HCT116 (cell line): ENCODE data around the gene CNKSR3. TPM values are rescaled to one million over a fixed set of nuclear protein-coding genes. Genes with fewer than 3 reads are reported as not detected.
A peak's percentile ranks its signal among the peaks of the same experiment; 100 is the strongest.

Source experiments
- ATAC-seq: fragments of 200-7000 bp; cut with Tn5 transposase; 2 replicates; pipeline ENCODE4 v1.9.1; 2020; ENCODE audit warnings: mild to moderate bottlenecking, moderate library complexity
- BruUV-seq: library from RNA; stranded (reverse); fragments of 400-500 nt; replicated peaks from 2 replicates; lab custom pipeline; 2021; lab: Mats Ljungman, UMichigan
- CTCF ChIA-PET: fragments of 300-600 bp; sonication (Branson Sonifier 250); formaldehyde crosslinking; loops from one replicate; lab custom pipeline; 2021; ENCODE audit warnings: antibody characterized with exemption; lab: Charles Lee
- POLR2A ChIA-PET: fragments of 300-600, 350-600 bp; sonication (Branson Sonifier 250); formaldehyde crosslinking; loops from one replicate; lab custom pipeline; 2021; ENCODE audit warnings: antibody characterized with exemption; lab: Charles Lee
- RAD21 ChIA-PET, 2 experiments: fragments of 300-600 bp; sonication (Branson Sonifier 250); formaldehyde crosslinking; loops; one replicate each; lab custom pipeline; 2023; ENCODE audit warnings: low total read pairs in 2 of 2; ENCODE audit not compliant: uncharacterized antibody in 2 of 2, unreplicated experiment in 2 of 2, low non-redundant PET in 1 of 2; lab: Charles Lee
- DNase-seq: peaks from one replicate; pipeline ENCODE4 v3.0.0-alpha.2; 2010; ENCODE audit warnings: low read depth, low spot score
- H2AFZ ChIP-seq: fragments of 200-600 bp; shearing (Covaris generic), sonication (generic); 2 replicates; pipeline ENCODE4 v1.6.1; 2017; ENCODE audit warnings: low read depth, mixed run types, mixed read lengths, antibody characterized with exemption, low read length; ENCODE audit not compliant: poor library complexity, severe bottlenecking
- H3K27ac ChIP-seq: 2 replicates; pipeline ENCODE4 v1.5.1; 2012; ENCODE audit warnings: low read depth, low read length
- H3K27me3 ChIP-seq: fragments of 200-600 bp; sonication (generic); 2 replicates; pipeline ENCODE4 v1.6.1; 2016; ENCODE audit warnings: mixed run types, low read length, mixed read lengths; ENCODE audit not compliant: insufficient read depth
- H3K36me3 ChIP-seq, 2 experiments: fragments of 200-500 bp in 1 of 2; fragments of 200-600 bp in 1 of 2; sonication (Bioruptor generic) in 1 of 2; sonication (generic) in 1 of 2; 2 replicates each; pipeline versions ENCODE4 v1.5.1 to v1.6.1; 2014 to 2016; ENCODE audit warnings: low read length in 2 of 2, inconsistent platforms in 1 of 2, mixed read lengths in 1 of 2, mixed run types in 1 of 2; ENCODE audit not compliant: insufficient read depth in 2 of 2, control insufficient read depth in 1 of 2
- H3K4me1 ChIP-seq, 2 experiments: fragments of 200-600 bp in 1 of 2; sonication (generic) in 1 of 2; 2 replicates each; pipeline versions ENCODE4 v1.5.1 to v1.6.1; 2012 to 2017; ENCODE audit warnings: low read length in 2 of 2, inconsistent platforms in 1 of 2, mild to moderate bottlenecking in 1 of 2, mixed read lengths in 1 of 2, mixed run types in 1 of 2, moderate library complexity in 1 of 2; ENCODE audit not compliant: insufficient read depth in 2 of 2, control insufficient read depth in 1 of 2
- H3K4me2 ChIP-seq: fragments of 200-600 bp; sonication (generic); 2 replicates; pipeline ENCODE4 v1.6.1; 2017; ENCODE audit warnings: mixed run types, low read length, mixed read lengths
- H3K4me3 ChIP-seq, 2 experiments: fragments of 200-600 bp in 1 of 2; sonication (generic) in 1 of 2; replicated peaks in 1 of 2; 2 replicates each; pipeline ENCODE4 v1.5.1; 2011 to 2016; ENCODE audit warnings: low read length in 2 of 2, control low read depth in 1 of 2, low read depth in 1 of 2, mild to moderate bottlenecking in 1 of 2, mixed read lengths in 1 of 2, mixed run types in 1 of 2
- H3K79me2 ChIP-seq: fragments of 200-600 bp; sonication (generic); 2 replicates; pipeline ENCODE4 v1.6.1; 2017; ENCODE audit warnings: mild to moderate bottlenecking, mixed run types, low read length, moderate library complexity, mixed read lengths; ENCODE audit not compliant: insufficient read depth
- H3K9ac ChIP-seq: fragments of 200-600 bp; sonication (generic); 2 replicates; pipeline ENCODE4 v1.6.1; 2016; ENCODE audit warnings: low read length, mixed read lengths
- H3K9me2 ChIP-seq: fragments of 200-600 bp; sonication (generic), shearing (Covaris generic); 2 replicates; pipeline ENCODE4 v1.6.1; 2017; ENCODE audit warnings: mixed run types, mild to moderate bottlenecking, moderate library complexity; ENCODE audit not compliant: insufficient read depth
- H3K9me3 ChIP-seq, 2 experiments: fragments of 200-500 bp in 1 of 2; fragments of 200-600 bp in 1 of 2; sonication (Bioruptor generic) in 1 of 2; sonication (generic) in 1 of 2; 2 replicates each; pipeline ENCODE4 v1.6.1; 2014 to 2017; ENCODE audit warnings: low read length in 2 of 2, mixed read lengths in 2 of 2, inconsistent platforms in 1 of 2, low read depth in 1 of 2, mild to moderate bottlenecking in 1 of 2, mixed run types in 1 of 2, moderate library complexity in 1 of 2; ENCODE audit not compliant: control insufficient read depth in 1 of 2, insufficient read depth in 1 of 2
- H4K20me1 ChIP-seq: fragments of 200-600 bp; sonication (generic), shearing (Covaris generic); 2 replicates; pipeline ENCODE4 v1.6.1; 2017; ENCODE audit warnings: mixed run types, mild to moderate bottlenecking, moderate library complexity; ENCODE audit not compliant: insufficient read depth
- CBX3 ChIP-seq: IDR thresholded peaks from 2 replicates; pipeline ENCODE4 v1.6.1; 2012; ENCODE audit warnings: low read depth
- CEBPB ChIP-seq: IDR thresholded peaks from 2 replicates; pipeline ENCODE4 v1.6.1; 2012; ENCODE audit warnings: low read depth
- ELF1 ChIP-seq: IDR thresholded peaks from 2 replicates; pipeline ENCODE4 v1.6.1; 2012; ENCODE audit warnings: low read depth, borderline replicate concordance
- FOSL1 ChIP-seq: IDR thresholded peaks from 2 replicates; pipeline ENCODE4 v1.6.1; 2012; ENCODE audit warnings: low read depth
- JUND ChIP-seq: IDR thresholded peaks from 2 replicates; pipeline ENCODE4 v1.6.1; 2012
- RAD21 ChIP-seq: IDR thresholded peaks from 2 replicates; pipeline ENCODE4 v1.6.1; 2012; ENCODE audit warnings: low read depth, mild to moderate bottlenecking
- TCF7L2 ChIP-seq: IDR thresholded peaks from 2 replicates; pipeline ENCODE4 v1.7.0; 2011; ENCODE audit warnings: borderline replicate concordance, inconsistent platforms; ENCODE audit not compliant: insufficient read depth, insufficient read length; ENCODE audit errors: extremely low read depth
- YY1 ChIP-seq: IDR thresholded peaks from 2 replicates; pipeline ENCODE4 v1.6.1; 2011; ENCODE audit warnings: low read length, low read depth, moderate library complexity, mild to moderate bottlenecking; ENCODE audit not compliant: insufficient replicate concordance; ENCODE audit errors: extremely low read depth
- intact Hi-C: fragments of 100-400 bp; cut with micrococcal nuclease; formaldehyde crosslinking; loops from 2 replicates; pipeline ENCODE4 v1.10.0; 2022
- total RNA-seq: library from RNA; stranded (reverse); gene quantifications from one replicate; pipeline ENCODE4 v1.2.1, GENCODE V29; 2021; ENCODE audit not compliant: unreplicated experiment
- TF ChIP-seq, protein P1 (sequence below), 3 experiments: fragments of 200-600 bp in 1 of 3; sonication (generic) in 1 of 3; IDR thresholded peaks in 2 of 3; conservative IDR thresholded peaks in 1 of 3; 2 replicates each; pipeline ENCODE4 v1.5.1; 2012 to 2017; ENCODE audit warnings: low read depth in 2 of 3, low read length in 2 of 3, antibody characterized with exemption in 1 of 3, borderline replicate concordance in 1 of 3, control low read depth in 1 of 3, mild to moderate bottlenecking in 1 of 3, mixed read lengths in 1 of 3, mixed run types in 1 of 3, moderate library complexity in 1 of 3; ENCODE audit not compliant: insufficient read depth in 1 of 3

Gene CNKSR3
- total RNA-seq, 1 experiment from 2014 or later, result 15.4 TPM

DNA sequence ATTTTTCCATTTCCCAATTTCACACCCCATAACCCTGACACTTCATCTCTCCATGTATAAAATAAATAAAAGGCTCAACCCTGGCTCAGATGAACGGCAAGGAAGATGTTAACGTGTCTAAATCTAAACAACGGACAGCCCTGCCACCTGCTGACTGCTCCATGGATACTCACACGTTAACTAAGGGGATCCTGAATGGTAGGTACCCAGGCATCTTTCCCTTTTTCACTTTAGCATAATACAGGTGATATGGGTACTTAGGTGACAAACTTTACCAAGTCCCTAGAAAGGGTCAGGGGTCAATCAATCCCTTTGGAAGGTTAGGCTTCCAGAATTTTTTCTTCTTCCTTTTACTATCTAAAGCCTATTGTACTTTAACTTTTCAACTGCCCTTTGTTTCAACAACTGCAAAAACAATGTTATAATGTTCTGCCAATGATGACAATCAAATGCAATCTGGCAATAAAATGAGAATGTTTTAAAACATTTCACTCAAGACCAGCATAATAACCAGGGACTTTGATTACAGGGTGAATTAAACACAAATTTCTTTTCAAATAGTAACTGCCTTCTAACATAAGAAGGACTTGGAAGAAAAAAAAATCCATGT is 101.5 kb downstream of the CNKSR3 start:
- RAD21 ChIA-PET, result no interaction called here
- POLR2A ChIA-PET, result no interaction called here
- intact Hi-C loops, result loop anchor here (1.0 kb wide), 1 partner anchor 255 kb away; no protein-coding TSS in a partner anchor

DNA sequence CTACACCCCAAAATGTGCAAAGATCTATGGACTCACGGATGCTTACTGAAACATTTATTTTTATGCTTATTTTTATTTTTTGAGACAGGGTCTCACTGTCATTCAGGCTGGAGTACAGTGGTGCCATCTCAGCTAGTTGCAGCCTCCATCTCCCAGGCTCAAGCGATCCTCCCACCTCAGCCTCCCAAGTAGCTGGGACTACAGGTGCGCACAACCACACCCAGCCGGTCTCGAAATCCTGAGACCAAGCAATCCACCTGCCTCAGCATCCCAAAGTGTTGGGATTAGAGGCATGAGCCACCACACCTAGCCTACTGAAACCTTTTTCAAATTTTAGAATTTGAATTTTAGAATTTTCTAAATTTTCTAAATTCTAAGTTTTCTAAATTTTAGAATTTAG is 103.0 kb downstream of the CNKSR3 start:
- DNase-seq (no peak), ATAC-seq (no peak)
- no peaks in the 10 kb centered on the region for H3K79me2 ChIP-seq
- no peaks in the 10 kb centered on the region for H3K36me3 ChIP-seq
- intact Hi-C loops, result no loop called here
- no peak overlapping the region for H2AFZ ChIP-seq
- H3K27me3 ChIP-seq, result no peaks in the 10 kb centered on the region
- H3K27ac ChIP-seq, result no peak overlapping the region
- POLR2A ChIA-PET, result no interaction called here
- BruUV-seq, result no TSS peak
- CTCF ChIA-PET, result no interaction called here
- no peaks in the 10 kb centered on the region for H3K9me2 ChIP-seq
- H3K4me1 ChIP-seq, result peaks cover 36 to 38% of the 10 kb centered on the region in 2 experiments
- no peaks in the 10 kb centered on the region for H3K9me3 ChIP-seq
- H3K4me3 ChIP-seq, result no peak overlapping the region
- no peak overlapping the region for H3K4me2 ChIP-seq
- RAD21 ChIA-PET, result no interaction called here
- no peak overlapping the region for H3K9ac ChIP-seq
- no peaks in the 10 kb centered on the region for H4K20me1 ChIP-seq
- TF ChIP-seq FOSL1 (no peak), CEBPB (no peak), RAD21 (no peak), ELF1 (no peak), YY1 (no peak), JUND (no peak), TCF7L2 (no peak), CBX3 (no peak)
- TF ChIP-seq, protein P1, sequence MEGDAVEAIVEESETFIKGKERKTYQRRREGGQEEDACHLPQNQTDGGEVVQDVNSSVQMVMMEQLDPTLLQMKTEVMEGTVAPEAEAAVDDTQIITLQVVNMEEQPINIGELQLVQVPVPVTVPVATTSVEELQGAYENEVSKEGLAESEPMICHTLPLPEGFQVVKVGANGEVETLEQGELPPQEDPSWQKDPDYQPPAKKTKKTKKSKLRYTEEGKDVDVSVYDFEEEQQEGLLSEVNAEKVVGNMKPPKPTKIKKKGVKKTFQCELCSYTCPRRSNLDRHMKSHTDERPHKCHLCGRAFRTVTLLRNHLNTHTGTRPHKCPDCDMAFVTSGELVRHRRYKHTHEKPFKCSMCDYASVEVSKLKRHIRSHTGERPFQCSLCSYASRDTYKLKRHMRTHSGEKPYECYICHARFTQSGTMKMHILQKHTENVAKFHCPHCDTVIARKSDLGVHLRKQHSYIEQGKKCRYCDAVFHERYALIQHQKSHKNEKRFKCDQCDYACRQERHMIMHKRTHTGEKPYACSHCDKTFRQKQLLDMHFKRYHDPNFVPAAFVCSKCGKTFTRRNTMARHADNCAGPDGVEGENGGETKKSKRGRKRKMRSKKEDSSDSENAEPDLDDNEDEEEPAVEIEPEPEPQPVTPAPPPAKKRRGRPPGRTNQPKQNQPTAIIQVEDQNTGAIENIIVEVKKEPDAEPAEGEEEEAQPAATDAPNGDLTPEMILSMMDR (IDR thresholded peaks at IDR 0.05 in 2 of 3, conservative IDR thresholded peaks at IDR 0.05 in 1 of 3; ENCODE audit: borderline replicate concordance in 1 of 3, insufficient read depth in 1 of 3, low read depth in 2 of 3, low read length in 2 of 3), result no peak

More for the DNA sequence above, 101.5 kb downstream of the CNKSR3 start:
- no peak for DNase-seq
- no peaks in the 10 kb centered on the region for H3K27me3 ChIP-seq
- peaks cover 28 to 32% of the 10 kb centered on the region in 2 experiments for H3K4me1 ChIP-seq
- no peaks in the 10 kb centered on the region for H4K20me1 ChIP-seq
- no TSS peak for BruUV-seq
- H3K79me2 ChIP-seq, result no peaks in the 10 kb centered on the region
- CTCF ChIA-PET, result no interaction called here
- no peak overlapping the region for H3K4me2 ChIP-seq
- no peaks in the 10 kb centered on the region for H3K9me2 ChIP-seq
- H3K4me3 ChIP-seq, result no peak overlapping the region
- H3K36me3 ChIP-seq, result no peaks in the 10 kb centered on the region
- no peaks in the 10 kb centered on the region for H3K9me3 ChIP-seq
- no peak overlapping the region for H3K9ac ChIP-seq
- ATAC-seq, result no peak
- no peak overlapping the region for H3K27ac ChIP-seq
- TF ChIP-seq CEBPB (no peak), RAD21 (peak; percentile 55)
- TF ChIP-seq, protein P1 (IDR thresholded peaks at IDR 0.05 in 2 of 3, conservative IDR thresholded peaks at IDR 0.05 in 1 of 3; ENCODE audit: borderline replicate concordance in 1 of 3, insufficient read depth in 1 of 3, low read depth in 2 of 3, low read length in 2 of 3), result peak; percentile 13 to 30 (median 22); a peak in 3 of 6 replicates
- no peak overlapping the region for H2AFZ ChIP-seq
